Tibial nerve (tissue), 4 donors: ENCODE measurements around the gene COL19A1. TPM values are rescaled to one million over a fixed set of nuclear protein-coding genes. Genes with fewer than 3 reads are reported as not detected.
"Not testable (repeated sequence)": the region's sequence is repeated elsewhere in the genome, so short reads cannot be mapped to it uniquely, and the experiment has no call there.

ENCODE experiments used
- DNase-seq, 2 donors: peaks; one replicate each; pipeline ENCODE4 v3.0.0-alpha.2; 2019; ENCODE audit warnings: low spot score in 2 of 2
- H3K27ac ChIP-seq, 4 donors: fragments of 200-600 bp; sonication (generic) in 3 of 4; one replicate each; pipeline ENCODE4 v1.5.1; 2017 to 2019; ENCODE audit warnings: mild to moderate bottlenecking in 1 of 4
- H3K27me3 ChIP-seq, 2 donors: fragments of 200-600 bp; sonication (generic) in 1 of 2; one replicate each; pipeline versions ENCODE4 v1.5.1 to v1.6.0; 2017 to 2019
- H3K36me3 ChIP-seq, 3 donors: fragments of 200-600 bp; sonication (generic); one replicate each; pipeline ENCODE4 v1.5.1; 2018 to 2019
- H3K4me1 ChIP-seq, 4 donors: fragments of 200-600 bp; sonication (generic) in 3 of 4; one replicate each; pipeline ENCODE4 v1.5.1; 2017 to 2019
- H3K4me3 ChIP-seq, 4 donors: fragments of 200-600 bp; sonication (generic) in 3 of 4; one replicate each; pipeline ENCODE4 v1.5.1; 2017 to 2019; ENCODE audit warnings: mild to moderate bottlenecking in 1 of 4, moderate library complexity in 1 of 4
- H3K9me3 ChIP-seq, 4 donors: fragments of 200-600 bp; sonication (generic) in 3 of 4; one replicate each; pipeline ENCODE4 v1.5.1; 2017 to 2019
- EP300 ChIP-seq, 2 donors: sonication (generic); formaldehyde crosslinking; IDR thresholded peaks; one replicate each; pipeline ENCODE4 v1.6.1; 2017; ENCODE audit warnings: antibody characterized with exemption in 2 of 2, mild to moderate bottlenecking in 1 of 2
- POLR2A ChIP-seq, 2 donors: fragments of 450-650 bp; IDR thresholded peaks; one replicate each; pipeline ENCODE4 v1.6.1; 2017; ENCODE audit warnings: antibody characterized with exemption in 2 of 2, mild to moderate bottlenecking in 2 of 2, moderate library complexity in 2 of 2
- WGBS, 2 donors: methylation state at CpG; one replicate each; pipeline ENCODE4 v1.1.5; 2018; 5-methylcytosine and 5-hydroxymethylcytosine counted together
- total RNA-seq, 4 donors: library from RNA; depleted of rRNA; stranded (reverse); fragments of >200 nt; gene quantifications; one replicate each; pipeline ENCODE4 v1.1.0, GENCODE V29; 2016
- TF ChIP-seq, protein P1 (sequence below), 5 experiments: fragments of 200-600 bp in 3 of 5; fragments of 450-650 bp in 2 of 5; sonication (generic) in 3 of 5; IDR thresholded peaks; one replicate each; pipeline ENCODE4 v1.5.1; 2016 to 2019; ENCODE audit warnings: antibody characterized with exemption in 5 of 5, mild to moderate bottlenecking in 3 of 5, moderate library complexity in 2 of 5

Gene COL19A1
- total RNA-seq, 4 donors from 2014 or later, result under 0.01 to 0.42 TPM; not detected in 2

DNA sequence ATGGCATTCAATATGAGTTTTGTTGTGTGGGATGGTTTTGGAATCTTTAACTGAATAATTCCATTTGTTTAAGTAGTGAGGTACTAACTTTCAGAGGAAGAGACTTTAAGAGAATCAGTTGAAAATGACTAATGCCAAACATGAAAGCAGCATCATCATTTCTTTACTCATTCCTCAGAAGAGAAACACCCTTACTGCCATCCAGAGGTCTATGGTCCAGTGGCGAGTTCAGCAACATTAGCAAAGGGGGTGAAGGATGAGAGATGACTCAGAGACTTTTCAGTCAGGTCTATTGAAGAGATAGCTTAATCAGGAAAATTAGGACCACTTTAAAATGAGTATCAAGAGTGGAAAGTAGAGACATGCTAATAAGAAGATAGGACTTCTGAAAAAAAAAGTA, 118.8 kb downstream of the COL19A1 start:
- no peaks in the 10 kb centered on the region for H3K9me3 ChIP-seq
- no peak overlapping the region for H3K4me3 ChIP-seq
- TF ChIP-seq, protein P1, sequence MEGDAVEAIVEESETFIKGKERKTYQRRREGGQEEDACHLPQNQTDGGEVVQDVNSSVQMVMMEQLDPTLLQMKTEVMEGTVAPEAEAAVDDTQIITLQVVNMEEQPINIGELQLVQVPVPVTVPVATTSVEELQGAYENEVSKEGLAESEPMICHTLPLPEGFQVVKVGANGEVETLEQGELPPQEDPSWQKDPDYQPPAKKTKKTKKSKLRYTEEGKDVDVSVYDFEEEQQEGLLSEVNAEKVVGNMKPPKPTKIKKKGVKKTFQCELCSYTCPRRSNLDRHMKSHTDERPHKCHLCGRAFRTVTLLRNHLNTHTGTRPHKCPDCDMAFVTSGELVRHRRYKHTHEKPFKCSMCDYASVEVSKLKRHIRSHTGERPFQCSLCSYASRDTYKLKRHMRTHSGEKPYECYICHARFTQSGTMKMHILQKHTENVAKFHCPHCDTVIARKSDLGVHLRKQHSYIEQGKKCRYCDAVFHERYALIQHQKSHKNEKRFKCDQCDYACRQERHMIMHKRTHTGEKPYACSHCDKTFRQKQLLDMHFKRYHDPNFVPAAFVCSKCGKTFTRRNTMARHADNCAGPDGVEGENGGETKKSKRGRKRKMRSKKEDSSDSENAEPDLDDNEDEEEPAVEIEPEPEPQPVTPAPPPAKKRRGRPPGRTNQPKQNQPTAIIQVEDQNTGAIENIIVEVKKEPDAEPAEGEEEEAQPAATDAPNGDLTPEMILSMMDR (IDR thresholded peaks at IDR 0.05), result no peak
- no peak for TF ChIP-seq POLR2A (IDR thresholded peaks at IDR 0.05)
- no peak for TF ChIP-seq EP300 (IDR thresholded peaks at IDR 0.05)
- no peak for DNase-seq
- H3K27ac ChIP-seq, result no peak overlapping the region
- WGBS, 2 donors, result 86 to 90% methylated on average over 1 of the region's 1 CpG
- H3K4me1 ChIP-seq, result no peaks in the 10 kb centered on the region
- H3K36me3 ChIP-seq, result no peaks in the 10 kb centered on the region
- no peaks in the 10 kb centered on the region for H3K27me3 ChIP-seq

DNA sequence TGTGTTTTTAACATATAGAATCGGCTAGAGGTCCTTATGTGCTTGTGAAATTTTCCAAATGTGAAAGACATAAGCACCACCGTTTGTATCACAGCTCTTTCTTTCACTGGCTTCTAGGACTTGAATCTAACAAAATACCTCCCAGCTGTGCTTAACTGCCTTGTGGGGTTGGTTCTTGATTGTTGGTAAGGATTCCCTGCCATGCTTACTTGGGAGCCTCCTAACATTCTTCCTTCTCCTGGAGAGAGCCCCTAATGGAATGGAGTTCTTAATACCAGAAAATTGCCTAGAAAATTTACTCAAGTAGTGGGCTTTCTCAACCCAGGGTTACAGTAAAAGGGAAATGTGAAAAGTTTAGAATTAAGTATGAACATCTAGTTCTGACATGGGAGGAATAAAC, 121.2 kb downstream of the COL19A1 start:
- 61 to 74% methylated on average over 2 of the region's 2 CpGs for WGBS, 2 donors
- no peak for TF ChIP-seq EP300 (IDR thresholded peaks at IDR 0.05)
- TF ChIP-seq POLR2A (IDR thresholded peaks at IDR 0.05), result no peak
- TF ChIP-seq, protein P1 (IDR thresholded peaks at IDR 0.05), result no peak
- Histone ChIP-seq H3K9me3 (no peaks in the 10 kb centered on the region), H3K27ac (no peak overlapping the region), H3K4me3 (no peak overlapping the region), H3K4me1 (no peaks in the 10 kb centered on the region), H3K27me3 (no peaks in the 10 kb centered on the region), H3K36me3 (no peaks in the 10 kb centered on the region)
- no peak for DNase-seq

DNA sequence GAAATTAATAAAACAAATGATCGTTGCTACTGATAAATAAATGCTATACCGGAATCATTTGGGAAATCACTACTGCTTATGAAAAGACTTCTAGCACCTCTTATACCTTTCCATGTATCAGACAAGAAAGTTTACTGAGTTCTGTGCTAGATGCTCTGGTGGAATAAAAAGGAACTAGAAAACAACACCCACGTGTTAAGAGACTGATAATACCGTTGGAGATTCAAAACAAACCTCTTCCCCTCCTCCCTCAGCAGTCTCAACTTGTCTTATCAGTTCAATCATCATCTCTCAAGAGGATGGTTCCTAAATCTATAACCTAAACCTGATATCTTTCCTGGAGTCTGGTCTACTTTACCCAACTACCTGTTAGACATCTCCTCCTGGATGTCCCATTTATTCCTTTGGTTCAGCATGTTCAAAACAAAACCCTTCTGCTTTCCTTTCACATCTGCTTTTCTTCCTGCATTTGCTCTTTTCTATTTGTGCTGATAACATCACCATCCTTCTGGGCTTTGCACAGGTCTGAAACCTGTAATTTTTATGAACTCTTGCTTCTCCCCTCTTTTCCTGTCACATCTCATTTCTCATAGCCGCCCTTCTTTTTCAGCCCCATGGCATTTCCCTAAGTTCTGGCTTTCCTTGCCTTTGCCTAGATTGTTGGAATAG, 122.2 kb downstream of the COL19A1 start:
- Histone ChIP-seq H3K4me1 (no peaks in the 10 kb centered on the region), H3K36me3 (no peaks in the 10 kb centered on the region), H3K27me3 (no peaks in the 10 kb centered on the region), H3K9me3 (no peaks in the 10 kb centered on the region), H3K27ac (no peak overlapping the region), H3K4me3 (no peak overlapping the region)
- TF ChIP-seq, protein P1 (IDR thresholded peaks at IDR 0.05), result no peak
- TF ChIP-seq POLR2A (IDR thresholded peaks at IDR 0.05) (no peak), EP300 (IDR thresholded peaks at IDR 0.05) (no peak)
- DNase-seq, result no peak
- 64 to 67% methylated on average over 5 of the region's 5 CpGs for WGBS, 2 donors

DNA sequence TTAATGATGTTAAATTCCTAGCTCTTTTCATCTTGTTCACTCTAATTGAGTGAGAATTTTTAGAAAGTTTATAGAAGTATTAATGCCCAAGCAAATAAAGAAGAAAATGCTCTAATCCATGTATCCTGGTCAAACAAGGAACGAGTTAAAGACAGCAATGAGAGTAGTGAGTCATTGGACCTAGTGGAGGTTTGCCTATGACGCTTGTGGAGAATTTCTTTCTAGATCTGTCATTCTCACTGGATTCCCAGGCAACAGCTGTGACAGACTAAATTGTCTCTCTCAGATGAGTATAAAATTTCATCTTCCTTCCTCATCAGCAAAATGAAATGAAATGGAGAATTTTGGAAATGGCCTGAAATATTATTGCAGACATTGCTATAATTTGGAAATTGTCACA, 127.9 kb downstream of the COL19A1 start:
- 78 to 79% methylated on average over 2 of the region's 2 CpGs for WGBS, 2 donors
- Histone ChIP-seq H3K27me3 (no peaks in the 10 kb centered on the region), H3K27ac (no peak overlapping the region), H3K9me3 (no peaks in the 10 kb centered on the region), H3K36me3 (no peaks in the 10 kb centered on the region), H3K4me1 (no peaks in the 10 kb centered on the region), H3K4me3 (no peak overlapping the region)
- DNase-seq, result no peak
- no peak for TF ChIP-seq POLR2A (IDR thresholded peaks at IDR 0.05)
- TF ChIP-seq, protein P1 (IDR thresholded peaks at IDR 0.05), result no peak
- no peak for TF ChIP-seq EP300 (IDR thresholded peaks at IDR 0.05)

DNA sequence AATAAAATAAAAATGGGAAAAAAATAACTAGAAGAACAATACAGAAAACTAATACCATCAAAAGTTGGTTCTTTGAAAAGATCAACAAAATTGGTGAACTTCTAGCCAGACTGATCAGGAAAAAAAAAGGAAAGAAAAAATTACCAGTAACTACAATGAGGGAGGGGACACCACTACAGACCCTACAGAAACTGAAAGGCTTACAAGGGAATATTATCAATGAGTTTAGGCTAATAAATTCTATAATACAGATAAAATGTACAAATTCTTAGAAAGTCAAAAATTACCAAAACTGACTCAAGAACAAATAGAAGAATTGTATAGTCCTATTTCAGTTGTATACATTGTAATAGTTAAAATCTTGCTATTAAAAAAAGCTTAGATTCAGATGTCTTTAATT, 141.8 kb downstream of the COL19A1 start:
- Histone ChIP-seq H3K9me3 (peaks cover 0 to 20% (median 0%) of the 10 kb centered on the region in 4 donors), H3K27ac (no peak overlapping the region), H3K27me3 (no peaks in the 10 kb centered on the region), H3K4me3 (no peak overlapping the region), H3K4me1 (no peaks in the 10 kb centered on the region), H3K36me3 (no peaks in the 10 kb centered on the region)
- no peak for DNase-seq
- TF ChIP-seq EP300 (IDR thresholded peaks at IDR 0.05) (no peak), POLR2A (IDR thresholded peaks at IDR 0.05) (no peak)
- TF ChIP-seq, protein P1 (IDR thresholded peaks at IDR 0.05), result no peak

DNA sequence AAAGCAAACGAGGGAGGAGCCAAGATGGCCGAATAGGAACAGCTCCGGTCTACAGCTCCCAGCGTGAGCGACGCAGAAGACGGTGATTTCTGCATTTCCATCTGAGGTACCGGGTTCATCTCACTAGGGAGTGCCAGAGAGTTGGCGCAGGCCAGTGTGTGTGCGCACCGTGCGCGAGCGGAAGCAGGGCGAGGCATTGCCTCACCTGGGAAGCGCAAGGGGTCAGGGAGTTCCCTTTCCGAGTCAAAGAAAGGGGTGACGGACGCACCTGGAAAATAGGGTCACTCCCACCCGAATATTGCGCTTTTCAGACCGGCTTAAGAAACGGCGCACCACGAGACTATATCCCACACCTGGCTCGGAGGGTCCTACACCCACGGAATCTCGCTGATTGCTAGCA, 144.0 kb downstream of the COL19A1 start:
- H3K4me1 ChIP-seq, H3K27ac ChIP-seq, DNase-seq, H3K27me3 ChIP-seq, H3K36me3 ChIP-seq, H3K4me3 ChIP-seq: not testable (repeated sequence)
- 92 to 96% methylated on average over 22 to 28 of the region's 28 CpGs for WGBS, 2 donors
- H3K9me3 ChIP-seq, result peaks cover 0 to 13% (median 0%) of the 10 kb centered on the region in 4 donors

DNA sequence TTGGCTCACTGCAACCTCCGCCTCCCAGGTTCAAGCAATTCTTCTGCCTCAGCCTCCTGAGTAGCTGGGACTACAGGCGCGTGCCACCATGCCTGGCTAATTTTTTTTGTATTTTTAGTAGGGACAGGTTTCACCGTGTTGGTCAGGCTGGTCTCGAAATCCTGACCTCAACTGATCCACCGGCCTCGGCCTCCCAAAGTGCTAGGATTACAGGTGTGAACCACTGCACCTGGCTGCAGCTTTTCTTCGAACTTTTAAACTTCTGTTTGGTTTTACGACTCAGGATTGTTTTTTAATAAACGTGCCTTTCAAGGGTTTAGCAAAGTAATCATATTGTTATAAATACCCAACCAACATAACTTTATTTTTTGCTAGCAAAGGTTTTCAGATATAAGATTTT, 156.8 kb downstream of the COL19A1 start:
- not testable (repeated sequence) for H3K27me3 ChIP-seq, H3K27ac ChIP-seq, H3K4me1 ChIP-seq, DNase-seq, H3K36me3 ChIP-seq, H3K4me3 ChIP-seq, H3K9me3 ChIP-seq
- 95% methylated on average over 10 of the region's 10 CpGs for WGBS, 2 donors
